Lung microvascular endothelial cell (primary cell): ENCODE results near the gene MYH14. TPM values are rescaled to one million over a fixed set of nuclear protein-coding genes. Genes with fewer than 3 reads are reported as not detected.
A peak's percentile ranks its signal among the peaks of the same experiment; 100 is the strongest.

Experiments
- DNase-seq, 2 donors: peaks; one replicate each; pipeline versions ENCODE4 v3.0.0 to v3.0.0-alpha.2; 2010; ENCODE audit warnings: low read depth in 2 of 2
- total RNA-seq: library from RNA; depleted of rRNA; stranded (reverse); fragments of >200 nt; gene quantifications from 2 replicates; pipeline ENCODE4 v1.2.1, GENCODE V29; 2014

Gene MYH14
- total RNA-seq, result under 0.01 TPM in 2 replicates

GRCh38 chr19:50203281-50204080 lies at the start of gene MYH14:
Gene MYH14, plus strand, starts transcription at chr19:50203622. Its CDS starts 6,744 bp downstream, at chr19:50210366.
- peak; percentile 76 to 81 for DNase-seq

GRCh38 chr19:50154529-50154928 lies 48.9 kb upstream of the MYH14 start:
- no peak for DNase-seq

GRCh38 chr19:50155520-50156109 lies 47.8 kb upstream of the MYH14 start:
- DNase-seq, result no peak

- no peak for DNase-seq
Observed at GRCh38 chr19:50158577-50158976, 44.8 kb upstream of the MYH14 start.

GRCh38 chr19:50159078-50159477 lies 44.3 kb upstream of the MYH14 start:
- DNase-seq, result no peak

GRCh38 chr19:50162988-50163387 lies 40.4 kb upstream of the MYH14 start, which contains the start of gene IZUMO2:
Gene IZUMO2, minus strand, starts transcription at chr19:50163281. Its CDS starts 87 bp downstream, at chr19:50163194.
- no peak for DNase-seq

GRCh38 chr19:50167314-50167721 lies 36.1 kb upstream of the MYH14 start:
- DNase-seq, result peak in 1 of 2 donors; percentile 72

- DNase-seq, result no peak
Observed at GRCh38 chr19:50171752-50172151, 31.7 kb upstream of the MYH14 start.

- DNase-seq, result no peak
Observed at GRCh38 chr19:50172726-50173125, 30.7 kb upstream of the MYH14 start.

GRCh38 chr19:50173127-50173526 lies 30.3 kb upstream of the MYH14 start:
- DNase-seq, result no peak

- no peak for DNase-seq
Observed at GRCh38 chr19:50174100-50174793, 29.2 kb upstream of the MYH14 start.

- DNase-seq, result no peak
Observed at GRCh38 chr19:50175924-50176323, 27.5 kb upstream of the MYH14 start.

GRCh38 chr19:50176775-50177174 lies 26.6 kb upstream of the MYH14 start:
- no peak for DNase-seq

- DNase-seq, result no peak
Observed at GRCh38 chr19:50178320-50178719, 25.1 kb upstream of the MYH14 start.

GRCh38 chr19:50178859-50179537 lies 24.4 kb upstream of the MYH14 start:
- DNase-seq, result no peak

- no peak for DNase-seq
Observed at GRCh38 chr19:50181121-50181520, 22.3 kb upstream of the MYH14 start.

GRCh38 chr19:50184196-50184595 lies 19.2 kb upstream of the MYH14 start:
- no peak for DNase-seq

GRCh38 chr19:50187937-50188336 lies 15.5 kb upstream of the MYH14 start:
- no peak for DNase-seq

GRCh38 chr19:50189331-50189730 lies 14.1 kb upstream of the MYH14 start:
- DNase-seq, result no peak

- DNase-seq, result no peak
Observed at GRCh38 chr19:50190439-50190891, 13.0 kb upstream of the MYH14 start.

- DNase-seq, result no peak
Observed at GRCh38 chr19:50191216-50191615, 12.2 kb upstream of the MYH14 start.
